ENCODE results near the gene GPR180. TPM values are rescaled to one million over a fixed set of nuclear protein-coding genes. Genes with fewer than 3 reads are reported as not detected.

The GPR180 gene
- total and polyA plus RNA-seq, 8 donors: 1.0 to 3.2 (median 2.3) TPM

DNA sequence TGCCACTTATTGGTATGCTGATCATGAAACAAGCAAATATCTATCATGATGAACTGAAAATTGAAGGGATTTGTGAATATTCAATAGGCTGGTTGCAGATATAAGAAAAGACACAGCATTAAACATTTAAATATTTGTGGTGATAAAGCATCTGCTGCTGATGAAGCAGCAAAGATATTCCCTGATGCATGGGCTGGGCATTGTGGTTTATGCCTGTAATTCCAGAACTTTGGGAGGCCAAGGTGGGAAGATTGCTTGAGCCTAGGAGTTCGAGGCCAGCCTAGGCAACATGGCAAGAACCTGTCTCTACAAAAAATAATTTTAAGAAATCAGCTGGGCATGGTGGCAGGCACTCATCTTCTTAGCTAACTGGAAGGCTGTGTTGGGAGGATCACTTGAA lies 54.5 kb downstream of the GPR180 start:
- H3K27ac ChIP-seq: no peak overlapping the region
- intact Hi-C loops (cut with DNase I): no loop called here
- DNase-seq (no peak), FAIRE-seq (no peak), ATAC-seq (no peak)
- no peaks in the 10 kb centered on the region for H3K9me3 ChIP-seq
- peaks cover 0 to 2% (median 0%) of the 10 kb centered on the region in 3 donors for H3K4me1 ChIP-seq
- no peak overlapping the region for H3K4me3 ChIP-seq
- WGBS, 2 donors: 83 to 96% methylated on average over 1 of the region's 1 CpG
- H3K36me3 ChIP-seq: no peaks in the 10 kb centered on the region
- H3K27me3 ChIP-seq: no peaks in the 10 kb centered on the region
- TF ChIP-seq, protein P1, sequence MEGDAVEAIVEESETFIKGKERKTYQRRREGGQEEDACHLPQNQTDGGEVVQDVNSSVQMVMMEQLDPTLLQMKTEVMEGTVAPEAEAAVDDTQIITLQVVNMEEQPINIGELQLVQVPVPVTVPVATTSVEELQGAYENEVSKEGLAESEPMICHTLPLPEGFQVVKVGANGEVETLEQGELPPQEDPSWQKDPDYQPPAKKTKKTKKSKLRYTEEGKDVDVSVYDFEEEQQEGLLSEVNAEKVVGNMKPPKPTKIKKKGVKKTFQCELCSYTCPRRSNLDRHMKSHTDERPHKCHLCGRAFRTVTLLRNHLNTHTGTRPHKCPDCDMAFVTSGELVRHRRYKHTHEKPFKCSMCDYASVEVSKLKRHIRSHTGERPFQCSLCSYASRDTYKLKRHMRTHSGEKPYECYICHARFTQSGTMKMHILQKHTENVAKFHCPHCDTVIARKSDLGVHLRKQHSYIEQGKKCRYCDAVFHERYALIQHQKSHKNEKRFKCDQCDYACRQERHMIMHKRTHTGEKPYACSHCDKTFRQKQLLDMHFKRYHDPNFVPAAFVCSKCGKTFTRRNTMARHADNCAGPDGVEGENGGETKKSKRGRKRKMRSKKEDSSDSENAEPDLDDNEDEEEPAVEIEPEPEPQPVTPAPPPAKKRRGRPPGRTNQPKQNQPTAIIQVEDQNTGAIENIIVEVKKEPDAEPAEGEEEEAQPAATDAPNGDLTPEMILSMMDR (IDR thresholded peaks at IDR 0.05): no peak

DNA sequence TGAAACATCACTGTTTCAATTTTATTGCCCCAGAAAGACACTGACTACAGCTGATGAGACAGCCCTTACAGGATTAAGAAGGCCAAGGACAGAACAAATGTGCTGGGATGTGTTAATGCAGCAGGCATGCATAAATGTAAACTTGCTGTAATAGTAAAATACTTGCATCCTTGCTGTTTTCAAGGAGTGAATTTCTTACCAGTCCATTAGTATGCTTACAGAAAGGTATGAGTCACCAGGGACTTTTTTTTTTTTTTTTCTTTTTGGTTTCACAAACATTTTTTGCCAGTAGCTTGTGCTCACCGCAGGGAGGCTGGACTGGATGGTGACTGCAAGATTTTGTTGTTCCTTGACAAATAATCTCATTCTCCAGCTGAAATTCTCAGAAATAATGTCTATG lies 55.1 kb downstream of the GPR180 start:
- intact Hi-C loops (cut with DNase I): no loop called here
- ATAC-seq: no peak
- Histone ChIP-seq H3K27me3 (no peaks in the 10 kb centered on the region), H3K4me3 (no peak overlapping the region), H3K36me3 (no peaks in the 10 kb centered on the region), H3K27ac (no peak overlapping the region), H3K4me1 (peaks cover 0 to 2% (median 0%) of the 10 kb centered on the region in 3 donors), H3K9me3 (no peaks in the 10 kb centered on the region)
- TF ChIP-seq, protein P1 (IDR thresholded peaks at IDR 0.05): no peak
- 90 to 100% methylated on average over 1 of the region's 1 CpG for WGBS, 2 donors
- no peak for DNase-seq
- no peak for FAIRE-seq

DNA sequence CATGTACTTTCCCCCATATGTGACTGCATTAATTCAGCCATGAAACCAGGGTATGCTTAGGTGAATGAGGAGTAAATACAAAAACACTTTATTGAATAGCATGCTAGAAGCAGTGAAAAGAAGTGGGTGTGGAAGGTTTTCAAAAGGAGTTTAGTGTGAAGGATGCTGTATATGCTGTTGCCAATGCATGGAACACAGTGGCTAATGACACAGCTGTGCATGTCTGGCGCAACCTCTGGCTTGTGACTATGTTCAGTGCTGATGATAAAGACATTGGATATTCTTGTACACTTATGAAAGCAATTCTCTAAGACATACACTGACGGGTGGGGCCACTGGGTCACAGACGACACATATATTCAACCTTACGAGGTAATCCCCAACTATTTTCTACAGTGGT lies 55.5 kb downstream of the GPR180 start:
- DNase-seq: no peak
- TF ChIP-seq, protein P1 (IDR thresholded peaks at IDR 0.05): no peak
- WGBS, 2 donors: 92 to 96% methylated on average over 4 of the region's 4 CpGs
- no peaks in the 10 kb centered on the region for H3K36me3 ChIP-seq
- no peaks in the 10 kb centered on the region for H3K27me3 ChIP-seq
- H3K4me3 ChIP-seq: no peak overlapping the region
- FAIRE-seq: no peak
- H3K27ac ChIP-seq: no peak overlapping the region
- no peak for ATAC-seq
- H3K4me1 ChIP-seq: peaks cover 0 to 2% (median 0%) of the 10 kb centered on the region in 3 donors
- H3K9me3 ChIP-seq: no peaks in the 10 kb centered on the region
- intact Hi-C loops (cut with DNase I): no loop called here

DNA sequence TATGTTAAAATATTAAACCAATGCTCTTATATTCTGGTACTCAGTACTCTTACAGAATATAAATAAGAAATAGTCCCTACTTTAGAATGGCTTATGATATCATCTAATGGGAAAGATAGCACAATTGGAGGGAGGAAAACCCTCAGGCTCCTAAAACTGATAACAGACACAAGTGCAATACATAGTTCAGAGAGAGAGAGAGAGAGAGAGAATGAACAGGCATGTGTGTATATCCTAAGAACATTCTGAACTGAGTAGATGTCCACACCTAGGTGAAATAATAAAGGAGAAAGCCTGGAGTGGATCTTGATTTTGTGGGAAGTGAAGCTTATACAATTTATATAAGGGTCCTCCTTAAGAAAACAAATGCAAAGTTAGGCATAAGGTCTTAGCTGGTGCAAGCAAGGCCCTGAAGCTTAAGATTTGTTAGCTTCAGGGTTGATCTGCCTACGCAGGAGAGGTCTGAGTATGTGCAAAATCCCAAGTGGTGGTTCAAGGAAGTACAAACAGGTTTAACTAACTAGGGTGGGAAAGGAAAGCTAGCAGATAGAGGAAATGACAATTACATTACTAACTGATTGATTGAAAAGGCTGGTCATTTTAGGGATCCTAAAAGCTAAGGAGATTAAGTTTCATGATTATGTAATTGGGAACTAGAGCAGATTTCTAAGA lies 57.4 kb downstream of the GPR180 start:
- intact Hi-C loops (cut with DNase I): no loop called here

DNA sequence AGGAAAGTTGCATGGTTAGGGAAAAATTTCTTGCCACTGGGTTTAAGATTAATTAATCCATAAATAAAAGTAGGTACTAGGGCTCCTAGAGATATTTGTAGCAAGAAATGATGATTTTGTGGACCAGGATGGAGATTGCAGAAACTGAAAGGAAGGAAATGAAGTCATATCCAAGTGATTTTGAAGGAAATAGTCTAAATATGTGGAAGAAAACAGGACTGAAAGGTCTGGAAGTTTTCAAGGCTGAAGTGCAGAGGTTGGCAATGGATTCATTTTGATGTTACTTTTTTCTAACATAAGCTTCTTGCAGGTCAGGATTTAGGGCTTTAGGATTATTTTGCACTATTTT lies 57.9 kb downstream of the GPR180 start:
- FAIRE-seq: no peak

More for the DNA sequence above, 57.4 kb downstream of the GPR180 start:
- FAIRE-seq (no peak), ATAC-seq (no peak), DNase-seq (no peak)
- TF ChIP-seq, protein P1 (IDR thresholded peaks at IDR 0.05): no peak
- H3K4me3 ChIP-seq: no peak overlapping the region
- H3K4me1 ChIP-seq: peaks cover 0 to 2% (median 0%) of the 10 kb centered on the region in 3 donors
- no peaks in the 10 kb centered on the region for H3K36me3 ChIP-seq
- 97 to 100% methylated on average over 1 of the region's 1 CpG for WGBS, 2 donors
- H3K9me3 ChIP-seq: no peaks in the 10 kb centered on the region
- no peaks in the 10 kb centered on the region for H3K27me3 ChIP-seq
- H3K27ac ChIP-seq: no peak overlapping the region

More for the DNA sequence above, 57.9 kb downstream of the GPR180 start:
- no peaks in the 10 kb centered on the region for H3K9me3 ChIP-seq
- H3K4me3 ChIP-seq: no peak overlapping the region
- TF ChIP-seq, protein P1 (IDR thresholded peaks at IDR 0.05): no peak
- H3K27me3 ChIP-seq: no peaks in the 10 kb centered on the region
- ATAC-seq: no peak
- H3K4me1 ChIP-seq: peaks cover 0 to 2% (median 0%) of the 10 kb centered on the region in 3 donors
- H3K36me3 ChIP-seq: no peaks in the 10 kb centered on the region
- DNase-seq: no peak
- intact Hi-C loops (cut with DNase I): no loop called here
- no peak overlapping the region for H3K27ac ChIP-seq
